ENCODE measurements around the gene SBK1. TPM values are rescaled to one million over a fixed set of nuclear protein-coding genes. Genes with fewer than 3 reads are reported as not detected.

SBK1 gene
- total RNA-seq, 2 experiments from 2014 or later: 0.22 to 0.63 TPM

- POLR2A ChIA-PET: interaction anchor here (0.6 to 1.2 kb wide), 2 partner anchors 12 to 214 kb away, joined by 3 to 4 read pairs; partner anchors contain the start of gene CLN3
- peak; percentile 84 for DNase-seq (ENCODE audit: low spot score)
- no peak overlapping the region for H3K27ac ChIP-seq (ENCODE audit: low read depth, low read length, poor library complexity, severe bottlenecking)
- no peaks in the 10 kb centered on the region for H3K9me2 ChIP-seq (ENCODE audit: insufficient read depth, low read length)
- intact Hi-C loops (cut with micrococcal nuclease; ENCODE audit: unreplicated experiment): loop anchor here (1.0 kb wide), 1 partner anchor 40 kb away; no protein-coding TSS in a partner anchor
- peak overlapping the region; percentile 88 for H2AFZ ChIP-seq (ENCODE audit: low read length)
- TF ChIP-seq, protein P1, sequence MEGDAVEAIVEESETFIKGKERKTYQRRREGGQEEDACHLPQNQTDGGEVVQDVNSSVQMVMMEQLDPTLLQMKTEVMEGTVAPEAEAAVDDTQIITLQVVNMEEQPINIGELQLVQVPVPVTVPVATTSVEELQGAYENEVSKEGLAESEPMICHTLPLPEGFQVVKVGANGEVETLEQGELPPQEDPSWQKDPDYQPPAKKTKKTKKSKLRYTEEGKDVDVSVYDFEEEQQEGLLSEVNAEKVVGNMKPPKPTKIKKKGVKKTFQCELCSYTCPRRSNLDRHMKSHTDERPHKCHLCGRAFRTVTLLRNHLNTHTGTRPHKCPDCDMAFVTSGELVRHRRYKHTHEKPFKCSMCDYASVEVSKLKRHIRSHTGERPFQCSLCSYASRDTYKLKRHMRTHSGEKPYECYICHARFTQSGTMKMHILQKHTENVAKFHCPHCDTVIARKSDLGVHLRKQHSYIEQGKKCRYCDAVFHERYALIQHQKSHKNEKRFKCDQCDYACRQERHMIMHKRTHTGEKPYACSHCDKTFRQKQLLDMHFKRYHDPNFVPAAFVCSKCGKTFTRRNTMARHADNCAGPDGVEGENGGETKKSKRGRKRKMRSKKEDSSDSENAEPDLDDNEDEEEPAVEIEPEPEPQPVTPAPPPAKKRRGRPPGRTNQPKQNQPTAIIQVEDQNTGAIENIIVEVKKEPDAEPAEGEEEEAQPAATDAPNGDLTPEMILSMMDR (conservative IDR thresholded peaks at IDR 0.05; ENCODE audit: low read length): peak; percentile 95
- no peak for TF ChIP-seq EZH2phosphoT487 (IDR thresholded peaks at IDR 0.05; ENCODE audit: borderline replicate concordance, low read depth, low read length)
- no peaks in the 10 kb centered on the region for H4K20me1 ChIP-seq (ENCODE audit: insufficient read depth, low read length)
- H3K4me3 ChIP-seq (ENCODE audit: low read depth, low read length, poor library complexity, severe bottlenecking): peak overlapping the region; percentile 59
- no peaks in the 10 kb centered on the region for H3K36me3 ChIP-seq (ENCODE audit: insufficient read depth, low read length)
- H3K4me1 ChIP-seq (ENCODE audit: insufficient read depth, low read length, poor library complexity, severe bottlenecking): peaks cover 7% of the 10 kb centered on the region
- H3K79me2 ChIP-seq (ENCODE audit: insufficient read depth, low read depth, low read length): no peaks in the 10 kb centered on the region
- CTCF ChIA-PET (ENCODE audit: unreplicated experiment): interaction anchor here (0.6 to 1.5 kb wide), 4 partner anchors 37 to 42 kb away, joined by 3 to 13 read pairs (median 4); no protein-coding TSS in a partner anchor
- no TSS peak for BruUV-seq (replicated peaks)
- no peaks in the 10 kb centered on the region for H3K9me3 ChIP-seq (ENCODE audit: low read length)
- peak overlapping the region; percentile 75 for H3K4me2 ChIP-seq (ENCODE audit: low read length)
Measured at GRCh38 chr16:28277537-28278388, 14.6 kb upstream of the SBK1 start.

DNA sequence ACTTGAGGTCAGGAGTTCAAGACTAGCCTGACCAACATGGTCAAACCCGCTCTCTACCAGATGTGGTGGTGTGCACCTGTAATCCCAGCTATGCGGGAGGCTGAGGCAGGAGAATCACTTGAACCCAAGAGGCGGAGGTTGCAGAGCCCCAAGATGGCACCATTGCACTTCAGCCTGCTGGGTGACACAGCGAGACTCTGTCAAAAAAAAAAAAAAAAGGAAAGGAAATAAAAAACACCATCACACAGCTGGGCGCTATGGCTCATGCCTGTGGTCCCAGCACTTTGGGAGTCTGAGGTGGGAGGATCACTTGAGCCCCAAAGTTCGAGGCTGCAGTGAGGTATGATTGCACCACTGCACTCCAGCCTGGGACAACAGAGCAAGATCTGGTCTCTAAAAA is 13.3 kb upstream of the SBK1 start:
- Histone ChIP-seq H3K27ac (ENCODE audit: low read depth, low read length, poor library complexity, severe bottlenecking) (no peak overlapping the region), H2AFZ (ENCODE audit: low read length) (no peak overlapping the region), H3K4me1 (ENCODE audit: insufficient read depth, low read length, poor library complexity, severe bottlenecking) (peaks cover 7% of the 10 kb centered on the region), H3K9me3 (ENCODE audit: low read length) (no peaks in the 10 kb centered on the region), H3K9me2 (ENCODE audit: insufficient read depth, low read length) (no peaks in the 10 kb centered on the region), H3K4me3 (ENCODE audit: low read depth, low read length, poor library complexity, severe bottlenecking) (no peak overlapping the region), H3K4me2 (ENCODE audit: low read length) (no peak overlapping the region), H3K79me2 (ENCODE audit: insufficient read depth, low read depth, low read length) (no peaks in the 10 kb centered on the region), H3K36me3 (ENCODE audit: insufficient read depth, low read length) (no peaks in the 10 kb centered on the region), H4K20me1 (ENCODE audit: insufficient read depth, low read length) (no peaks in the 10 kb centered on the region)
- intact Hi-C loops (cut with micrococcal nuclease; ENCODE audit: unreplicated experiment): no loop called here
- ChIA-PET CTCF (ENCODE audit: unreplicated experiment) (interaction anchor here (0.6 kb wide), 1 partner anchor 261 kb away, joined by 3 read pairs; no protein-coding TSS in a partner anchor), POLR2A (interaction anchor here (0.6 kb wide), 2 partner anchors 17 to 298 kb away, joined by 3 to 4 read pairs; no protein-coding TSS in a partner anchor)
- no peak for DNase-seq (ENCODE audit: low spot score)
- TF ChIP-seq EZH2phosphoT487 (IDR thresholded peaks at IDR 0.05; ENCODE audit: borderline replicate concordance, low read depth, low read length): no peak
- TF ChIP-seq, protein P1 (conservative IDR thresholded peaks at IDR 0.05; ENCODE audit: low read length): no peak
- no TSS peak for BruUV-seq (replicated peaks)

Data from OCI-LY7 (cell line).